Measurements from ENCODE around the gene CASS4.

DNA sequence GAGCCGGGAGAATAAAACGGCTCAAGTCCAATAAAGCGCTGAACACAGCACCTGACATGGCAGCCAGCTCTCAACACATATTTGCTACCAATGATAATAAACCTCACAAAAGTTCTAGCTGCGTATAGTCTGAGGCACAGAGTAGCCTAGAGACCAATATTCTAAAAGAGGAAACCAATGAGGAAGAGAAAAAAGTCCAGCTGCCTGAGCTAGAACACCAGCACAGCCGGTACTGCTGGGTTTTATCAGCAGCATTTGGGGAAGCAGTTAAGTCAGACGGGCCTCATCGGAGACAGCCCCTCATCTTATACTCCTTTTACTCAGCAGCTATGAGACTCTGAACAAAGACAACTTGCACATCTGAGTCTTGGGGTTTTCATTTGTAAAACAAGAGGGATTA, 53.9 kb downstream of the CASS4 start:
- TF ChIP-seq, protein P1, sequence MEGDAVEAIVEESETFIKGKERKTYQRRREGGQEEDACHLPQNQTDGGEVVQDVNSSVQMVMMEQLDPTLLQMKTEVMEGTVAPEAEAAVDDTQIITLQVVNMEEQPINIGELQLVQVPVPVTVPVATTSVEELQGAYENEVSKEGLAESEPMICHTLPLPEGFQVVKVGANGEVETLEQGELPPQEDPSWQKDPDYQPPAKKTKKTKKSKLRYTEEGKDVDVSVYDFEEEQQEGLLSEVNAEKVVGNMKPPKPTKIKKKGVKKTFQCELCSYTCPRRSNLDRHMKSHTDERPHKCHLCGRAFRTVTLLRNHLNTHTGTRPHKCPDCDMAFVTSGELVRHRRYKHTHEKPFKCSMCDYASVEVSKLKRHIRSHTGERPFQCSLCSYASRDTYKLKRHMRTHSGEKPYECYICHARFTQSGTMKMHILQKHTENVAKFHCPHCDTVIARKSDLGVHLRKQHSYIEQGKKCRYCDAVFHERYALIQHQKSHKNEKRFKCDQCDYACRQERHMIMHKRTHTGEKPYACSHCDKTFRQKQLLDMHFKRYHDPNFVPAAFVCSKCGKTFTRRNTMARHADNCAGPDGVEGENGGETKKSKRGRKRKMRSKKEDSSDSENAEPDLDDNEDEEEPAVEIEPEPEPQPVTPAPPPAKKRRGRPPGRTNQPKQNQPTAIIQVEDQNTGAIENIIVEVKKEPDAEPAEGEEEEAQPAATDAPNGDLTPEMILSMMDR (IDR thresholded peaks at IDR 0.05): no peak
- no peak for TF ChIP-seq POLR2A (IDR thresholded peaks at IDR 0.05)

Data from right lobe of liver (tissue), 4 donors.